Adrenal gland (tissue), 5 donors: Measurements from ENCODE around the gene KRTAP10-3.
"Not testable (repeated sequence)": the region's sequence is repeated elsewhere in the genome, so short reads cannot be mapped to it uniquely, and the experiment has no call there.

Experiments
- POLR2A ChIP-seq, 2 donors: fragments of 450-650 bp; IDR thresholded peaks; one replicate each; pipeline ENCODE4 v1.6.1; 2017; ENCODE audit warnings: antibody characterized with exemption in 2 of 2, mild to moderate bottlenecking in 2 of 2, moderate library complexity in 1 of 2
- TF ChIP-seq, protein P1 (sequence below), 6 experiments: fragments of 450-650 bp in 4 of 6; fragments of 200-600 bp in 2 of 6; sonication (generic) in 1 of 6; IDR thresholded peaks; 1 replicate in 5 of 6; 2 replicates in 1 of 6; pipeline versions ENCODE4 v1.5.1 to v1.8.0; 2016 to 2021; ENCODE audit warnings: antibody characterized with exemption in 6 of 6, mild to moderate bottlenecking in 2 of 6, moderate library complexity in 1 of 6
- donor health status: DM: no; HTN: no; CAD: no.

DNA sequence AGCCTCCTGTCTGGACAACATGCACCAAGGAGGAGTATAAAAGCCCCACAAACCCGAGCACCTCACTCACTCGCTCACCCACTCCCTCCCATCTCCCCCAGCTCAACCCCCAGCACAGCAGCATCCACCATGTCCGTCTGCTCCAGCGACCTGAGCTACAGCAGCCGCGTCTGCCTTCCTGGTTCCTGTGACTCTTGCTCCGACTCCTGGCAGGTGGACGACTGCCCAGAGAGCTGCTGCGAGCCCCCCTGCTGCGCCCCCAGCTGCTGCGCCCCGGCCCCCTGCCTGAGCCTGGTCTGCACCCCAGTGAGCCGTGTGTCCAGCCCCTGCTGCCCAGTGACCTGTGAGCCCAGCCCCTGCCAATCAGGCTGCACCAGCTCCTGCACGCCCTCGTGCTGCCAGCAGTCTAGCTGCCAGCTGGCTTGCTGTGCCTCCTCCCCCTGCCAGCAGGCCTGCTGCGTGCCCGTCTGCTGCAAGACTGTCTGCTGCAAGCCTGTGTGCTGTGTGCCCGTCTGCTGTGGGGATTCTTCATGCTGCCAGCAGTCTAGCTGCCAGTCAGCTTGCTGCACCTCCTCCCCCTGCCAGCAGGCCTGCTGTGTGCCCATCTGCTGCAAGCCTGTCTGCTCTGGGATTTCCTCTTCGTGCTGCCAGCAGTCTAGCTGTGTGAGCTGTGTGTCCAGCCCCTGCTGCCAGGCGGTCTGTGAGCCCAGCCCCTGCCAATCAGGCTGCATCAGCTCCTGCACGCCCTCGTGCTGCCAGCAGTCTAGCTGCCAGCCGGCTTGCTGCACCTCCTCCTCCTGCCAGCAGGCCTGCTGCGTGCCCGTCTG is 15.2 kb upstream of the KRTAP10-3 start, which contains the start of gene KRTAP10-4:
- TF ChIP-seq, protein P1, sequence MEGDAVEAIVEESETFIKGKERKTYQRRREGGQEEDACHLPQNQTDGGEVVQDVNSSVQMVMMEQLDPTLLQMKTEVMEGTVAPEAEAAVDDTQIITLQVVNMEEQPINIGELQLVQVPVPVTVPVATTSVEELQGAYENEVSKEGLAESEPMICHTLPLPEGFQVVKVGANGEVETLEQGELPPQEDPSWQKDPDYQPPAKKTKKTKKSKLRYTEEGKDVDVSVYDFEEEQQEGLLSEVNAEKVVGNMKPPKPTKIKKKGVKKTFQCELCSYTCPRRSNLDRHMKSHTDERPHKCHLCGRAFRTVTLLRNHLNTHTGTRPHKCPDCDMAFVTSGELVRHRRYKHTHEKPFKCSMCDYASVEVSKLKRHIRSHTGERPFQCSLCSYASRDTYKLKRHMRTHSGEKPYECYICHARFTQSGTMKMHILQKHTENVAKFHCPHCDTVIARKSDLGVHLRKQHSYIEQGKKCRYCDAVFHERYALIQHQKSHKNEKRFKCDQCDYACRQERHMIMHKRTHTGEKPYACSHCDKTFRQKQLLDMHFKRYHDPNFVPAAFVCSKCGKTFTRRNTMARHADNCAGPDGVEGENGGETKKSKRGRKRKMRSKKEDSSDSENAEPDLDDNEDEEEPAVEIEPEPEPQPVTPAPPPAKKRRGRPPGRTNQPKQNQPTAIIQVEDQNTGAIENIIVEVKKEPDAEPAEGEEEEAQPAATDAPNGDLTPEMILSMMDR (IDR thresholded peaks at IDR 0.05): not testable (repeated sequence)
- TF ChIP-seq POLR2A (IDR thresholded peaks at IDR 0.05): not testable (repeated sequence)
